SK-N-SH (cell line): ENCODE data around the gene KIAA2012.

ENCODE experiments used
- EZH2phosphoT487 ChIP-seq: fragments of 200-600 bp; sonication (generic); IDR thresholded peaks from 2 replicates; pipeline ENCODE4 v1.6.1; 2017; ENCODE audit warnings: low read depth, mixed run types, mild to moderate bottlenecking, antibody characterized with exemption, moderate library complexity, borderline replicate concordance
- JUND ChIP-seq: IDR thresholded peaks from 2 replicates; pipeline ENCODE4 v1.4.0; 2012
- RAD21 ChIP-seq: IDR thresholded peaks from 2 replicates; pipeline ENCODE4 v1.6.1; 2012; ENCODE audit warnings: mild to moderate bottlenecking, low read length
- REST ChIP-seq: IDR thresholded peaks from 2 replicates; pipeline ENCODE4 v1.6.1; 2012; ENCODE audit warnings: mild to moderate bottlenecking, low read depth, low read length, moderate library complexity
- RFX5 ChIP-seq: IDR thresholded peaks from 2 replicates; pipeline ENCODE4 v1.6.1; 2012; ENCODE audit warnings: mild to moderate bottlenecking, improper control_type of control experiment, low read length
- RXRA ChIP-seq: IDR thresholded peaks from 2 replicates; pipeline ENCODE4 v1.4.0; 2012; ENCODE audit warnings: low read depth, mild to moderate bottlenecking, borderline replicate concordance
- SMC3 ChIP-seq: IDR thresholded peaks from 2 replicates; pipeline ENCODE4 v1.6.1; 2012; ENCODE audit warnings: low read depth, low read length, improper control_type of control experiment
- ZBTB33 ChIP-seq: IDR thresholded peaks from 2 replicates; pipeline ENCODE4 v1.4.0; 2012; ENCODE audit warnings: low read depth, borderline replicate concordance
- TF ChIP-seq, protein P1 (sequence below): fragments of 200-600 bp; sonication (generic); IDR thresholded peaks from 2 replicates; pipeline ENCODE4 v1.6.1; 2017; ENCODE audit warnings: antibody characterized with exemption, mild to moderate bottlenecking, moderate library complexity
- TF ChIP-seq, protein P2 (sequence below): IDR thresholded peaks from 2 replicates; pipeline ENCODE4 v1.4.0; 2012; ENCODE audit warnings: low read depth, borderline replicate concordance

DNA sequence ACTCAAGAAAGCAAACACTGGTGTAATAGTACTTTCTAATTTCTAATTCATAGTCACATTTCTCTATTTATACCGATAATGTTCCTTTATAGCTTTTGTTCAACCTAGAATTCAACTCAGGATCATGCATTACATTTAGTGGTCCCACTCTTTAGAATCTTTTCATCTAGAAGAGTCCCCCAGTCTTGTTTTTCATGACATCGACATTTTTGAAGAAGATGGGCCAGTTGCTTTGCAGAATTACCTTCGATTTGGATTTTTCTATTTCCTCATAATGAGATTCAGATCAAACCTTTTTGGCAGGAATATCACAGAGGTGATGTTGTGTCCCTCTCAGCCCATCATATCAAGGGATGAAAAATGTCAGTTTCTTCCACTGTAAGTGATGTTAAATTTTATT, 35.3 kb downstream of the KIAA2012 start:
- TF ChIP-seq, protein P1, sequence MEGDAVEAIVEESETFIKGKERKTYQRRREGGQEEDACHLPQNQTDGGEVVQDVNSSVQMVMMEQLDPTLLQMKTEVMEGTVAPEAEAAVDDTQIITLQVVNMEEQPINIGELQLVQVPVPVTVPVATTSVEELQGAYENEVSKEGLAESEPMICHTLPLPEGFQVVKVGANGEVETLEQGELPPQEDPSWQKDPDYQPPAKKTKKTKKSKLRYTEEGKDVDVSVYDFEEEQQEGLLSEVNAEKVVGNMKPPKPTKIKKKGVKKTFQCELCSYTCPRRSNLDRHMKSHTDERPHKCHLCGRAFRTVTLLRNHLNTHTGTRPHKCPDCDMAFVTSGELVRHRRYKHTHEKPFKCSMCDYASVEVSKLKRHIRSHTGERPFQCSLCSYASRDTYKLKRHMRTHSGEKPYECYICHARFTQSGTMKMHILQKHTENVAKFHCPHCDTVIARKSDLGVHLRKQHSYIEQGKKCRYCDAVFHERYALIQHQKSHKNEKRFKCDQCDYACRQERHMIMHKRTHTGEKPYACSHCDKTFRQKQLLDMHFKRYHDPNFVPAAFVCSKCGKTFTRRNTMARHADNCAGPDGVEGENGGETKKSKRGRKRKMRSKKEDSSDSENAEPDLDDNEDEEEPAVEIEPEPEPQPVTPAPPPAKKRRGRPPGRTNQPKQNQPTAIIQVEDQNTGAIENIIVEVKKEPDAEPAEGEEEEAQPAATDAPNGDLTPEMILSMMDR, result no peak
- TF ChIP-seq SMC3 (no peak), RAD21 (no peak), REST (no peak), JUND (no peak), RXRA (no peak), RFX5 (no peak), EZH2phosphoT487 (no peak), ZBTB33 (no peak)
- TF ChIP-seq, protein P2, sequence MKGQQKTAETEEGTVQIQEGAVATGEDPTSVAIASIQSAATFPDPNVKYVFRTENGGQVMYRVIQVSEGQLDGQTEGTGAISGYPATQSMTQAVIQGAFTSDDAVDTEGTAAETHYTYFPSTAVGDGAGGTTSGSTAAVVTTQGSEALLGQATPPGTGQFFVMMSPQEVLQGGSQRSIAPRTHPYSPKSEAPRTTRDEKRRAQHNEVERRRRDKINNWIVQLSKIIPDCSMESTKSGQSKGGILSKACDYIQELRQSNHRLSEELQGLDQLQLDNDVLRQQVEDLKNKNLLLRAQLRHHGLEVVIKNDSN, result no peak
